HEK293T (cell line): ENCODE data around the gene GPNMB.

Experiments used
- BHLHE40 ChIP-seq: fragments of 450-650 bp; IDR thresholded peaks from 2 replicates; pipeline ENCODE4 v1.6.1; 2016; ENCODE audit warnings: mild to moderate bottlenecking, moderate library complexity, borderline replicate concordance
- ELF4 ChIP-seq: fragments of 450-650 bp; IDR thresholded peaks from 2 replicates; pipeline ENCODE4 v1.6.1; 2017; ENCODE audit warnings: antibody characterized with exemption
- FOXA1 ChIP-seq: fragments of 450-650 bp; IDR thresholded peaks from 2 replicates; pipeline ENCODE4 v1.6.1; 2016; ENCODE audit warnings: mild to moderate bottlenecking
- FOXM1 ChIP-seq: fragments of 450-650 bp; IDR thresholded peaks from 2 replicates; pipeline ENCODE4 v1.6.1; 2017; ENCODE audit warnings: mild to moderate bottlenecking, borderline replicate concordance
- L3MBTL2 ChIP-seq: fragments of 450-650 bp; conservative IDR thresholded peaks from 2 replicates; pipeline ENCODE4 v1.6.1; 2016; ENCODE audit warnings: mild to moderate bottlenecking
- LEF1 ChIP-seq: fragments of 450-650 bp; IDR thresholded peaks from 2 replicates; pipeline ENCODE4 v1.6.1; 2017; ENCODE audit warnings: mild to moderate bottlenecking, borderline replicate concordance
- NFRKB ChIP-seq: fragments of 450-650 bp; IDR thresholded peaks from 2 replicates; pipeline ENCODE4 v1.6.1; 2016; ENCODE audit warnings: mild to moderate bottlenecking, moderate library complexity
- TARDBP ChIP-seq: fragments of 450-650 bp; IDR thresholded peaks from 2 replicates; pipeline ENCODE4 v1.6.1; 2016
- ZNF384 ChIP-seq: fragments of 450-650 bp; IDR thresholded peaks from 2 replicates; pipeline ENCODE4 v1.6.1; 2016

GRCh38 chr7:23226844-23227450, 19.6 kb upstream of the GPNMB start:
- no peak for TF ChIP-seq ELF4
- no peak for TF ChIP-seq TARDBP
- no peak for TF ChIP-seq LEF1
- no peak for TF ChIP-seq ZNF384
- TF ChIP-seq FOXM1, result no peak
- TF ChIP-seq BHLHE40, result no peak
- TF ChIP-seq FOXA1, result no peak
- TF ChIP-seq L3MBTL2, result no peak
- no peak for TF ChIP-seq NFRKB
